Body of pancreas (tissue), 4 donors: Measurements from ENCODE around the gene PHF21A.

Source experiments
- CTCF ChIP-seq, 7 experiments: fragments of 450-650 bp in 4 of 7; fragments of 200-600 bp in 3 of 7; sonication (generic) in 3 of 7; IDR thresholded peaks; one replicate each; pipeline ENCODE4 v1.5.1; 2016 to 2019; ENCODE audit warnings: antibody characterized with exemption in 7 of 7
- POLR2A ChIP-seq, 3 donors: fragments of 450-650 bp; IDR thresholded peaks; one replicate each; pipeline ENCODE4 v1.6.1; 2016; ENCODE audit warnings: antibody characterized with exemption in 3 of 3, mild to moderate bottlenecking in 2 of 3

DNA sequence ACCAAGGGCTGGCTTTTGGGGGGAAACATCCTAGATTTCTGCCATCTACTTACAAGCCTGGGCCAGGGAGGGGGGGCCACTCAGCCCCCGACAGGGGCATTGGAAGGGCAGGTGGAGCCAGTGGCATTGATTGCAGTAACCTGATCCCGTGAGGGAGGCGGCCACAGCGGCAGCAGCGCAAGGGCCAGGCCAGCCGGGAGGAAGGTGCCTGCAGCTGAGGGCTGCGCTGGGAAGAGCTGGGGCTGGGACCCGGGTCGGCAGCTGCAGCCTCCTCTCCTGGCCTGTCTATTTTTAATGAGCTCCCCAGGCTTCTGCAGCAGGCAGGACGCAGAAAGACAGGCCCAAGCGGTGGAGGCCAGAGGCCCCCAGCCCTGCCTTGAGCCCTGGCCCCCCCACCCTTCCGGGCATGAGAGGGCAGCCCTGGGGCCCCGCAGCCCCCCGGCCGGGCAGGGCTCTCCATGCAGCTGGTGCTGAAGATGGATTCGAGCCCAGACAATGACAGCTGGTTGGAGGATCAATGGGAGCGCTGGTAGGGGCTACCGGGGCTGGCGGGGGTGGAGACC lies 224.8 kb downstream of the PHF21A start:
- no peak for TF ChIP-seq CTCF (IDR thresholded peaks at IDR 0.05)
- no peak for TF ChIP-seq POLR2A (IDR thresholded peaks at IDR 0.05)
